Erythroblast (primary cell): ENCODE results near the gene NAP1L4.

ENCODE experiments used
- GATA1 ChIP-seq: IDR thresholded peaks from 2 replicates; pipeline ENCODE4 v1.6.1; 2011; ENCODE audit warnings: low read depth, mild to moderate bottlenecking, control low read depth, low read length, moderate library complexity
- POLR2A ChIP-seq: IDR thresholded peaks from 2 replicates; pipeline ENCODE4 v1.6.1; 2011; ENCODE audit warnings: mild to moderate bottlenecking, low read length

DNA sequence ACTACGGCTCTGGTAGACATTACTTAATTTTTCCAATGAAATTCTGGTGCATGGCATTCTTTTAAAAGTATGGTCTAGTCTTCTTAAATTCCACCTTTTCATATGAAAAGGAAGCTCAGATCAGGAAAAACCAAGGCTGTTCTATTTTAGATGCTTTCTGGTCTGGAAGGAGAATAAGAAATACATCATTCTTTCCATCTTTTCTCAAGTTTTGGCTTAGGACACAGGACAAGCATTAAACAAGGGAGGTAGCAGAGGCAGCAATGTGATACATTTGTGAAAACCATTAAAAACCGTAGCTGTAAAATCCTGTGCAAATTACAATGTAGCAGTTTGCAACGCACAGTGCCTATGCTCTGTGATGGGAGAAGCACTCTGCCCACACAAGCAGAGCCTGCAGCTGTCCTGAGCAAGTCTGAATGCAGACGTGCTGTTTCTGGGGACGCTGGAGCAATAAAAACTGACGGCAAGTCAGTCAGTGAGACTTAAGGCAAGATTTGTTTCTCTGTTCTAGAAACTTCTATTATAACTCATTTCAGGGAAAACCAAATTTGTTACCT, 23.7 kb downstream of the NAP1L4 start:
- no peak for TF ChIP-seq POLR2A
- no peak for TF ChIP-seq GATA1
